T follicular helper cell (primary cell): Measurements from ENCODE around the gene NOL3.
"Not testable (repeated sequence)": the region's sequence is repeated elsewhere in the genome, so short reads cannot be mapped to it uniquely, and the experiment has no call there.

ENCODE experiments used
- DNase-seq: peaks from one replicate; pipeline ENCODE4 v3.0.0-alpha.2; 2020; ENCODE audit warnings: low read depth
- total RNA-seq, 2 experiments: gene quantifications; one replicate each; lab custom pipeline; 2026; lab: John Stamatoyannopoulos, UW

NOL3 gene
- total RNA-seq, result 0.96 to 3.7 reads per million in 2 experiments

DNA sequence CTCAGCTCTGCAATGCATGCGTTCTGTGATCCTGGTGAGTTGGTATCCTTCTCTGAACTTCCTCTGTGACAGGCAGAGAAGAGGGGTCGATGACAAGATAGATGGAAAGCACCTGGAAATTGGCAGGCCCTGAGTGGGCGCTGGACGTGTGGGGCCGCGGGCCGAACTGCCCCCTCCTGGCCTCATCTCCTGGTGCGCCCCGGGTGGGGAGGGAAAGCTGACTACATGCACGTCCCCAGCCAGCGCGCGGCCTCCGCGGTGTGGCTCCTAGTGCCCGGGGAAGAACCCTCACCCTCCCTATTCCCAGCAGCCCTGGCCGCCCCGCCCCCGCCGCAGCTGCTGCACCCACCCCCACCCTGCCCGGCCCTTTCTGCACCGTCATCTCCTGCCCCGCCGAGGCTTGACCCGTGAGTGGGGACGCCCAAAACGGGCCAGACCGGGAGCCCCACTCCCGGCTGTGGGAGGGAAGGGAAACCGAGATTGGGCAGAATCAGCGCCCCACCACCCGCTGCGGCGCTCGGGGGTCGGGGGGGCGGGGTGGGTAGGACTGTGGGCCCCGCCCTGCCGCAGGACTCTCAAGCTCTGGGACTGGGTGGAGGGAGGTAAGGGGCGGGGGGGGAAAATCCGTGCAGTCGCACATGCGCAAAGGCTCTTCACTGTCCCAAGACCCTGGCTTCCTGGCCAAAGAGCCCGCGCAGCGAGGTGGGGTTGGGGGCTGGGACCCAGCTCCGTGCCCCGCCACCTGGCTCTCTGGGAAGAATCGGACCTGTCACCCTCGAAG lies at the start of gene NOL3:
Gene NOL3, plus strand, starts transcription at position 371 of the 781 bp plus-strand sequence.
- no peak for DNase-seq

DNA sequence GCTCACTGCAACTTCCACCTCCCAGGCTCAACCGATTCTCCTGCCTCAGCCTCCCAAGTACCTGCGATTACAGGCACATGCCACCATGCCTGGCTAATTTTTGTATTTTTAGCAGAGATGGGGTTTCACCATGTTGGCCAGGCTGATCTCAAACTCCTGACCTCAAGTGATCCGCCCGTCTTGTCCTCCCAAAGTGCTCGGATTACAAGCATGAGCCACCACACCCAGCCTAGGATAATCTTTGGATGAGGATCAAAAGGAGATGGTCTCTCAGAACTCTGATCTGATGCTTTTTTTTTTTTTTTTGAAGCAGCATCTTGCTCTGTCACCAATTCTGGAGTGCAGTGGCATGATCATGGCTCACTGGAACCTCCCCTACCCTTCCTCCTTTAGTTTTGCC lies 47.5 kb upstream of the NOL3 start:
- not testable (repeated sequence) for DNase-seq

DNA sequence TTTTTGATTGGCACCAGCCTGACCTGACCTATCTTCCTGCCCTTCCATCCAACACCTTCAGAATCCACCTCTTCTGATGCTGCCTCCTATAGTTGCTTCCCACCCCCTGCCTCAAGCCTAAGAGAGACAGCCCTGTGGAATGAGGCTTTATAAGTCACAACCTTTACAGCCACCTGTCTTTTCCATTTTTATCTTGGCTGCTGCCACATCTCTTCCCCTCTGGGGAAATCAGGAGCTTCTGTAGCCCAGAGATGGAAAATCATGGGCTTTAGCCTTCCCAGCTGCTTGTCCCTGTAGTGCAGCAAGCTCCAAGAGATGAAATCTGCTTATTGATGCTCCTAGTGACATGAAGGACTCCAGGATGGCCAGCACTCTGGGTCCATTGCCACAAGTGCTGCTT lies 41.9 kb upstream of the NOL3 start:
- DNase-seq, result no peak

DNA sequence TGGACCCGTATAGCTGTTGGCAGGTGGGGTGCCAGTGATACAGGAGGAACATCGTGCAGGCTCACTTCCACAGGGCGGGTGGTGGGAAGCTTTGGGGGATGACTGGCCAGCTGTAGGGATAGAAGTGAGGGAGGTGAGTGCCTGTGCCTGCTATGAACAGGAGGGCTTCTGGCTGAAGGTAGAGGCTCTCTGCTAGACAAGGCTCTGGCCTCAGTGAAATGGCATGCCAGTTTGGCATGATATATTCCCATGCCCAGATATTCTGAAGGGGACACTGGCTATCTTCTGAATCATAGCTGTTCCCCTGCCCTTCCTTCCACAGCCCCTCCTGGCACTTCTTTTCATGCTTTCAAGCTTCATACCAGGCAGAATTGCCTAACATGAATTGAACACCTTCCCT lies 41.5 kb upstream of the NOL3 start:
- DNase-seq, result no peak

DNA sequence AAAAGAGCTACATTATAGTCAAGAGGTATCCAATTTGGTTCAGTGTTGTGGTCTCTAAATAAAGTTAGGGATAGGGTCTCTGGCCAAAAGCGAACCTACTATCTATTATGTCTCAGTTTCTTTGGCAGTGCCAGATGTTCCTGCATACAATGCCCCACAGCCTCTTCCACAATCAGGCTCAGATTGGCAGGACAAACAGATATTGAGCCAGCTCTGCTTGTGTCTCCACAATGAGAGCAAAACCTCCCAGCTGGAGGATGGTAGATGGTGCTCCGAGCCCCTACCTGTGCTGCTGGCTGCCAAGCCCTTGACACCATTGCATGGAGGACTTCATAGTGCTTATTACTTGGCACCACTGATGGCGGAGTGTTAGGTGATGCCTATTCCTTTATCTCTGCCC lies 40.9 kb upstream of the NOL3 start:
- DNase-seq, result no peak

DNA sequence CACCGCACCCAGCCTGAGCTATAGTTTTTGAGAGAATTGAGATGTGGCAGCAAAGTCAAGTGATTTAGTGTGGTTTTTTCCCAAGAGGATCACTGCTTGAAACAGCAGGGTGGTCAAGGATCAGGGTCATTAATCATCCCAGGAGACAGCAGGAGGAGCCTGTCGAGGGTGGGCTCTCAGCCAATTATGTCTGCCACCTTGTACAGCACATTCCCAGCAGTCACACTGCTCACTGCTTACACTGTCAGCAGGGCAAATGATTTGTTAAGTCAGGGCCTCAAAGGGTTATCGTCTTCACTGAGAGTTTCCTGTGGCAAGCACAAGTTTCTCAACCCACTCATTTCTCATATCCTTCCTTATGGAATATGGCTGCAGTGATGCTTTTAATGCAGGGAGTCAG lies 32.7 kb upstream of the NOL3 start:
- DNase-seq, result no peak

DNA sequence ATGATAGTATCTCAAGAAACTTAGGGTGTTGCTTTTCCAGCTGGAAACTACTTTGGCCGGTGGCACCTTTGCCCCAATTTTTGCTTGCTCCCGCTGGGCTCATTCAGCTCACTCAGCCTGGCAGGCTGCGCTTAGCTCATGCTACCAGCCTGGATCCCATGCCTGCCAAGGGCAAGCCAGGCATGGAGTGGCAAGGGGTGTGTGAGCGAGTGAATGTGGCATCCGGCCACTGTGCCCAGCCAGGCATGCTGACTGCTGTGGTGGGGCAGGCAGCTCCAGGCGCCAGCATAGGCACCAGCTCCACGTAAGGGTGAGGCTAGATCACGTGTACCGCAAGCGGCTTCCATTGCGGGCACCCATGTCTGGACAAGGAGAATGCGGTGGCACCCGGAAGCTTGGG lies 28.9 kb upstream of the NOL3 start:
- DNase-seq, result no peak

DNA sequence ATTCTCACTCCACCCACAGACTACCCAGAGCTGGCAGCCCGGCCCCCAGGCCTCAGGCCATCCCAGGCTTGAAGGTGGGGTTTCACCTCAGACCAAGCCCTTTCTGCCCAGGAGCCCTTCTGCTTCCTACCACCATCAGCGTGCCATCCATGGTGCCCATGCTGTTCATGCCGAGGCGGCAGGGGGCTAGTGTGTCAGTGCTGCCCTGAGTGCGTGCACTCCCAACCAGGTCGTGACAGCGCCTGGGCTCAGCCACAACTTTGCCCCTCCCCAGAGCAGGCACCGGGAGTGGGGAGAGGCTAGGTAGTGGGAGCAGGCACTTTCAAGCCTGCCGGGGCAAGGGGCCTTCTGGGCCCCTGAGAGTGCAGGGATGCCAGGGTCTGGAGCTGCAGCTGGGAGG lies 28.0 kb upstream of the NOL3 start:
- no peak for DNase-seq

DNA sequence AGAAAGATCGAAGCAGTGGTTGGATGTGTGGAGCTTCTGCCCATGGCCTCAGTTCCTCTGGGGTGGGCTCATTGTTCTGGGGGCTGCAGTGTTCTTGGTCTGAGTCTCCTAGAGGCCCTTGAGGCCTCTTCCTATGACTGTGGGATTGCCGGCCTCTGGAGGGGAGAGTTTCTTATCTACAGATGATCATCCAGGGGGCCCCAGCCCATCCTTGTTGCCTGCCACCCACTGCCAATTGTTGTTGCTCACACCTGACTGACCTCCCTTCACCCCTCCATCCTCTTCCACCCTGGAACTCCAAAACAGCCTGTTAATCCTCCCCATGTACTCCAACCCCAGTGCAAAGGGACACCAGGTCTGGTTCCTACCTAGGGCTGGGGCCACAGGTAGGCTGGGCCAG lies 25.4 kb upstream of the NOL3 start:
- no peak for DNase-seq

DNA sequence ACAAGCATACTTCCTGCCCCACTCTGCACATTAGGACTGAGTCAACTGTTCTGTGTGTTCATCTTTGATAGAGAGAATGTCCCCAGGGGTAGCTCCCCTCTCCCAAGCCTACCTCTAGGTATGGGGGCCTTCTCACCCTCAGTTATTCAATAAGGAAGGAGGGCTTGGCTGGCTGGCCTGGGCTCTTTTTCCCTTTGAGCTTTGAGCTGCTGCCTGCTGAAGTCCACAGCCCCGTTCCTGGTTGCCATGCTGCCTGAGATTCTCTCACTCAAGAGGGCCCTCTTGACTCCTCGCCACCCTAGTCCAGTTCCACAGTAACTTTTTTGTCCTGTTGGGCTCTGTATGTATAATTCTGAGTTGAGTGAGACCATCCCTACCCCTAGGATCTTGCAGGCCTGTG lies 24.6 kb upstream of the NOL3 start:
- no peak for DNase-seq

DNA sequence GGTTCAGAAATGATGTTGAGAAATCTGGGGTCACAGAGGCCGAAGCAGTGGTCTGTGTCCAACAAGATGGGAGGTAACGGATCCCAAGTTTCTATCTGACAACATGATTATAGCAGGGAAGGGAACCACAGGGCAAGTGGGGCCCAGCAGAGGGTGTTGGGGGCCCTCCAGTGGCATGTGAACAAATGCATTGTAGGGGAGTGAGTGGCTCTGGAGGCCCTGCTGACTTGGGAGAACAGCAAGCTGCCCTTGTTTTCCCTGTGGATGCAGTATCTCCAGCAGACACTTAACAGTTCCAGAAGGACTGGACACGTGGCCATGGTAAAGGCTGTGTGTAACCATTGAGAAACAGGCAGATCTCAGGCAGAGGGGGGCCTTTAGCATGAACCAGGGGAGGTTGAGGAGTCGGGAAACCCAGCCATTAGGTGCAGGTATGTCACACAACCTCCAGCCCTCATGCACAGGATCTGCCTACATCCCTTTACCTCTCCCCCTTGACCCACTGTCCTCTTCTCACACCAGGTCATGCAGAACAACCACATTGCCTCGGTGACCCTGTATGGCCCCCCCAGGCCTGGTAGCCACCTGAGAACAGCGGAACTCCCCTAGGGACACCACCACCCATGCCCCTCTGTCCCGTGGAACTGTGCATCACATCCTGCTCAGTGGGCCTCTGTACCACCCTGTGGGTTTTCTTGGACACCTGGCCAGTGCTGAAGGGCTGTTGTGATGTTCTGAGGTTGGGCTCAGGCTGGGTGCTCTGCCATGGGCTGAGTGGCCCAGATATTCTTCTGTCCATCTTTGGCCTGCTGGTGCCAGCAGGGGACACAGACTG lies 23.6 kb upstream of the NOL3 start:
- no peak for DNase-seq

DNA sequence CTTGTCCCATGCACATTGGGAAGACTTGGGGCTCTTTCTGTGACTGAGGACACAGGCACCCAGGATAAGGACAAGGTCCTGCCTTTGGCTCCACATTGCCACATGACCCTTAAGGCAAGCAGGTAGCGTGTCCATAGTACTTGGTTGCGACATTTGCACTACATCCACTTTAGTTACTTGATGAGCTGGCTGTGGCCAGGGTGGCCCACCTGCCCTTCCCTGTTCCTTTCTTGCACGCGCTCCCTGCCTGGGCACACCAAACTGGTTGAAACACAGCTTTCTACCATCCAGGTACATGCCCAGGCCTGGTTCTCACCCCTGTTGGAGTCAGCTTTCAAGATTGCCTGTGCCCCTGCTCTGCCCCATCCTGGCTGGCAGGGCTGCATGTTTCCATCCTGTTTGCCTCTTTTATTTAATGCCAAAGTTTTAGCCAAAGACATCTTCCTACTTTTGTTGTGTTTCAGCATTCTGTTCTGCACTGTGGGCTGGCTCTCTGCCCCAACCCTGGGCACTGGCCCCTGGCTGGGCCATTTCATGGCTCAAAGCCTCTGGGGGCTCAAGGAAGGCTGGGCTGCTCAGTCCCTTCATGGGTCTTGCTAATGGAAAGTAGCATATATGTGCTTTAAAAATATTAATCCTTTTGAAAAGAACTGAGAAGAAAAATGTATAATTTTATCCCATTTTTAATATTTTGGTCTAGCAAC lies 22.7 kb upstream of the NOL3 start:
- DNase-seq, result no peak

DNA sequence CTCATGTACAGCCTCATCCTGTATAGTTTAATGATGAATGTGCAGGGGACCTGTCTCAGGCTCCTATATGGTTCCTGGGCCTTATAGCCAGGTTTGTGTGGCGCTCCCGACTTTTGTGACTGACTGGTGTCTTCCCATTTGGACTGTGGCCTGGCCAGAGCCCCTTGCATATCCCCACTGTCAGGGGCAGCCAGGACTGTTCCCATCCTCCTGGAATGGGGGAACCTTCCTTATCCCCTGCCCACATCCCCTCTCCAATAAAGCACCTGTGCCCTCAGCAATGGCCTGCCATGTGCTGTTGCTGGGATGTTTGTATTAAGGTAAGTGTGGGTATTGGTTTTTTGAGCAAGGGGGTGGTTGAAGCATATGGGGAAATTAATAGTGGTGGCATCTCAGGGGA lies 22.1 kb upstream of the NOL3 start:
- no peak for DNase-seq

DNA sequence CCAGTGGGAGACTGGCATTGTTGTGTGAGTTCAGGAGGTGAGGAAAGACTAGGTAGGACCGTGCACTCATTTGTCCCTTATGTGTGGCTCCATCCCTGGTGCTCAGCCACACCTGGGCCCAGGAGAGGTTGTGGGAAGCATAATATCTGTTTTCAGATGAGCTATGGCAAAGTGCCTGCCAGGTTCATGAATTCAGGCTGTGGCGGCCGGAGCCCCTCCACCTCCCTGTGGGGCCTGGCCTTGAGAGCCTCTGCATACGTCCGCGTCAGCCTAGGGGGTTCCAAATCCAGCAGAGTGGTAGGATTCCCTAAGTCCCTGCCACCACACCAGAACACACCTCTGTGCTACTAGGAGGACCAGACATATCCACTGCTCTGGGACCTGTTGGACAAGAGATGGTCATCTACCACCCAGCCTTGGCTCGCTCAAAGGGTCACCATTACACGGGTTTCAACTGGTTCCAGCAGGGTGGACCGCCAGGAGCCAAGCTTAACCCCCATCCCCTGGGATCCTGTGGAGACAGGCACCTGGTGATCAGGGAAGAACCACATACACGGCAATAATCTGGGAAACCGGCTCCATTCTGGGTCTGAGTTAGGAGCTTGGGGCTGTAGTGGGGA lies 21.6 kb upstream of the NOL3 start:
- DNase-seq, result no peak

DNA sequence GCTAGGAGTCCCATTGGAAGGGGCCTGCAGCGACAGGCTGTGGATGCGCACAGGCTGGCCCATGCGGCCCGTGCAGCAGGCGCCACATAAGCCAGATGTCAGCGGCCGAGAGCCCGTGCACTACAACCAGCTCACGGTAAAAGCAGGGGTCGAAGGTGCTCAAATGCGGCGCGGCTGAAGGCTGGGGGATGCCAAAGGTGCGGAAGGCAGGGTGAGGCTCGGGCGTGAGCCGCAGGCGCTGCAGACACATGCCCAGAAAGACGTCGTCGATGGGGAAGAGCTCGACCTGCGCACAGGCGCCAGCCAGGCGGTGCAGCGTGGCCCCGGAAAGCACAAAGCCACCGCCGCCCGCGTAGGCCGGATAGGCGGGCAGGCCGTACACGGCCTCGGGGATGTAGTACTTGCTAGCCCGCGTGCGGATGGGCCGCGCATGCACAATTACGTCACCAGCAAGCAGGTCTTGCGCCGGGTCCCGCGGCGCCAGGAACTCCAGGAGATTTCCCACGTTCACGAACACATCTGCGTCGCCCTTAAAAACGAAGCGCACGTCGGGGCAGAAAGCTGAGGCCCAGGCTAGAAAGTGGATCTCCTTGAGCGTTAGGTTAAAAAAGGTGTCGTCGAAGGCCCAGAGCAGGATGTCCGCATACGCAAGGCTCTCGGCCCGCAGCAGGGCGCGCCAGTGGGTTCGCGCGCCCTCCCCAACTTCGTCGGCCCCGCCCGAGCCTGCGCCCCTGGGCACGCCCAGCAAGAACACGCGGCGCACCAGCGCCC lies 20.9 kb upstream of the NOL3 start:
- no peak for DNase-seq

DNA sequence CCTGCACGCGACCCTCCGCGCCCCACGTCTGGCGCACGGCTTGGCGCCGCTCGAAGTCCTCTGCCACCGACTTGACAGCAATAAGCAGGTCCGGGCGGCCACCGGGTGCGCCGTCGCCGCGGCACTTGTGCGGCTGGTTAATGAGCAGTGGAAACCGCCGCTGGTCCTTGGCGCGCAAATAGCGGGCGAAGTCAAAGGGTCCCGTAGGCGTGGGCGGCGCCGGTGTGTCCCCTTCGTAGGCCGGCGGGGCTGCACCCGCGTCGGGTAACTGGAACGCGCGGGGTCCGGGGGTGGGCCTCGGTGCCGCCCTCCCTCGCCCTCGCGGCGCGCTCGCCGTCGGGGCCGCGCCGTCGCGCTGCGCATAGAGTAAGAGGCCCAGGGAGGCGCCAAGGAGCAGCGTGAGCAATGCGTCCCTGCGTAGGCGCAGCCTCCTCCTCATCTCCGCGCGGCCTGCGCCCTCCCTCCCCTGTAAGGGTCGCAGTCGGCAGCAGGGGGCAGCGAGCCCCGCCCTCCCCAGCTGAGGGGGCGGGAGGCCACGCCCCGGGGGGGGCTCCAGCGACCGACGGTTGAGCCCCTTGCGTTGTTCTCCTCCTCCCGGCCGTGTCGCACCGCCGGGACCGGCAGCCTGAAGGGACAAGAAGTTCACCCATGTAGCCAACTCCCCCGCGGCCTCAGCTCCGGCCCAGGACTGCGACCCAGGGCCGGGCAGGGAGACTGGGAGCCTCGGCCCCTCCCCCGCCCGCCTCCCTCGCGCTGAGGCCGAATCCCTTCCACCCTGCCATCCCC lies 20.1 kb upstream of the NOL3 start:
- no peak for DNase-seq

DNA sequence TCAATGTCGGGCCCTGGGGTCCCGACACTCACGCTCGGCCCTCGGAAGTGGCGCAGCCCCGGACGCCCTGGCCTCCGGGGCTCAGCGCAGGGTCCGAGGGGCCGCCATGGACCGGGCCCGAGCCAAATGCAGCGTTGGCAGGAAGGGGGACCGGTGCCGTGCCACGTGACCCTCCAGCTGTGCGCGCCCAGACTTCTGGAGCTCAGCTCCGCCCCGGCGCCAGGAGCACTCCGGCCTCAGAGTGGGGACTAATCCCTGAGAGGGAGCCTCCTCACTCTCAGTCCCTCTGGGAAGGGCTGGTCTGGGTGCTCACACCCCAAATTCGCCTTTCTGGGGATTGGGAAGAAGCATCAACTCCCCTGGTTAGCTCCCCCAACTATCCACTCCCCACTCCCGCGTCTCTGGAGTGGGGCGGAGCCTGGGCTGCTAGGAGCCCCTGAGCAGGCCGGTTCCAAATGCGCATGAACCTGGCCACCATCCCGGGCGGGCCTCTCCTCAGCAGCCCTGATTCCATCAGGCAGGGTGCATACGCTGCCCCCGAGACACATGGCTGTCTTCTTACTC lies 19.4 kb upstream of the NOL3 start, which contains the start of gene B3GNT9:
Gene B3GNT9, minus strand, starts transcription at position 166 of the 564 bp plus-strand sequence. CDS start 513 bp downstream, outside the sequence.
- no peak for DNase-seq

DNA sequence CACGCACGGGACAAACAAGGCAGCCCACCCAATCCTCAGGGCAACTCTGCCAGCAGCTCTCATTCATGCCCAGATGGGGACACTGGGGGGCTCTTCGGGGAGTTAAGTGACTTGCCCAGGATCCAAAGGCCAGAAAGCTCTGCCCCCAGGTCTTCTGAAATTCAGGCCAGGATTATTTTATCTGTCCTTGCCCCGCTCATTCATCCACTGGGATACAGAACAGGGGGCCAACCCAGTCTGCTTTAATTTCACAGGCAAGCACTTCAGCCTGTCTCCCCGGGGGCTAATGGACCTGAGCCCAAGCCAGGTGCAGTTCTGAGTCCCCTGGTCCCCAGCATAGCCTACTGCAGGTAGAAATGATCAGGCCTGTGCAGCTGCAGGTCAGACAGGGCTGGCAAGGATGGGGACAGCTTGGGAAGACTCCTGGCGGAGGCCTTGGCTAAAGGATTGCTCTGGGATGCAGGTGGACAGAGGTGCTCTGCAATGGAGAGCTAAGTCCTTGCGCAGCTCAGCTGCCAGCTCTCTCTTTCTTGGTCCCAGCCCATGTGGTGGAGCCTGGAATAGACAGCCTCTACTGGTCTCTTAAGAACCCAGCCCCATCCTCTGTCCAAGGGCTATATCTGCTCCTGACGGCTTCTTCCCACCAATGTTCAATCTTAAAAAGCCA lies 18.8 kb upstream of the NOL3 start:
- no peak for DNase-seq

DNA sequence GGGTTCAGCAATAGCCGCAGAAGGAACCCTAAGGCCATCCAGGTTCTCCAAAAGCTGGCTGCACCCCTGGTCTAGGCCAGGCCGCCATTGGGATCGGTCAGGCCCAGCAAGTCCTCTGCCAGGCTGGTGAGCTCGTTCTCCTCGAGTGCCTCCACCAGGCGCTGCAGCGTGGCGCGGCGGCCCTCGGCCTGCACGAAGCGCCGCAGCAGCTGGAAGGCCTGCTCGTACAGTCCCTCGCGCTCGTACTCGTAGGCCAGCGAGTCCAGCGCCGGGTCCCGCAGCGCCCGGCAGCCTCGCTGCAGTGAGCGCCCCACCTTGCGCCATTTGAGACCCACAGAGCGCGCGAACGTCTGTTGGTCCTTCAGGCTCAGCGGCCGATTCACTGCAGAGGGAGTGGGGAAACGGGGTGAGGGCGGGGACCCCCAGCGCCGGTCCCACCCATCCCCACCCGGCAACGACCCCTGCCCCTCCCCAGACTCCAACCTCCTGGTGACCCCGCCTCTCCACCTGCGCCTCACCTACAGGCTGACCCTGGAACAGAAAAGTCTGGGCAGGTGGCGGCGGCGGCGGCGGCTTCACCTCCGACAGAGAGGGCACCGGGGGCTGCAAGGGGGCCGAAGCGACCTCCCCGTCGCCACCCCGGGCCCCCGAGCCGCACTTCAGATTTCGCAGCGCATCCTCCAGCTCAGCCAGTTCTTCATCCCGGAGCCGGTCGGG lies 15.6 kb upstream of the NOL3 start:
- no peak for DNase-seq
